HCT116 (cell line): ENCODE measurements around the gene HYAL2. TPM values are rescaled to one million over a fixed set of nuclear protein-coding genes. Genes with fewer than 3 reads are reported as not detected.

Experiments used
- ATAC-seq: fragments of 200-7000 bp; cut with Tn5 transposase; 2 replicates; pipeline ENCODE4 v1.9.1; 2020; ENCODE audit warnings: mild to moderate bottlenecking, moderate library complexity
- BruUV-seq: library from RNA; stranded (reverse); fragments of 400-500 nt; replicated peaks from 2 replicates; lab custom pipeline; 2021; lab: Mats Ljungman, UMichigan
- CTCF ChIA-PET: fragments of 300-600 bp; sonication (Branson Sonifier 250); formaldehyde crosslinking; loops from one replicate; lab custom pipeline; 2021; ENCODE audit warnings: antibody characterized with exemption; lab: Charles Lee
- POLR2A ChIA-PET: fragments of 300-600, 350-600 bp; sonication (Branson Sonifier 250); formaldehyde crosslinking; loops from one replicate; lab custom pipeline; 2021; ENCODE audit warnings: antibody characterized with exemption; lab: Charles Lee
- RAD21 ChIA-PET, 2 experiments: fragments of 300-600 bp; sonication (Branson Sonifier 250); formaldehyde crosslinking; loops; one replicate each; lab custom pipeline; 2023; ENCODE audit warnings: low total read pairs in 2 of 2; ENCODE audit not compliant: uncharacterized antibody in 2 of 2, unreplicated experiment in 2 of 2, low non-redundant PET in 1 of 2; lab: Charles Lee
- DNase-seq: peaks from one replicate; pipeline ENCODE4 v3.0.0-alpha.2; 2010; ENCODE audit warnings: low read depth, low spot score
- H2AFZ ChIP-seq: fragments of 200-600 bp; shearing (Covaris generic), sonication (generic); 2 replicates; pipeline ENCODE4 v1.6.1; 2017; ENCODE audit warnings: low read depth, mixed run types, mixed read lengths, antibody characterized with exemption, low read length; ENCODE audit not compliant: poor library complexity, severe bottlenecking
- H3K27ac ChIP-seq: 2 replicates; pipeline ENCODE4 v1.5.1; 2012; ENCODE audit warnings: low read depth, low read length
- H3K27me3 ChIP-seq: fragments of 200-600 bp; sonication (generic); 2 replicates; pipeline ENCODE4 v1.6.1; 2016; ENCODE audit warnings: mixed run types, low read length, mixed read lengths; ENCODE audit not compliant: insufficient read depth
- H3K36me3 ChIP-seq, 2 experiments: fragments of 200-500 bp in 1 of 2; fragments of 200-600 bp in 1 of 2; sonication (Bioruptor generic) in 1 of 2; sonication (generic) in 1 of 2; 2 replicates each; pipeline versions ENCODE4 v1.5.1 to v1.6.1; 2014 to 2016; ENCODE audit warnings: low read length in 2 of 2, inconsistent platforms in 1 of 2, mixed read lengths in 1 of 2, mixed run types in 1 of 2; ENCODE audit not compliant: insufficient read depth in 2 of 2, control insufficient read depth in 1 of 2
- H3K4me1 ChIP-seq, 2 experiments: fragments of 200-600 bp in 1 of 2; sonication (generic) in 1 of 2; 2 replicates each; pipeline versions ENCODE4 v1.5.1 to v1.6.1; 2012 to 2017; ENCODE audit warnings: low read length in 2 of 2, inconsistent platforms in 1 of 2, mild to moderate bottlenecking in 1 of 2, mixed read lengths in 1 of 2, mixed run types in 1 of 2, moderate library complexity in 1 of 2; ENCODE audit not compliant: insufficient read depth in 2 of 2, control insufficient read depth in 1 of 2
- H3K4me2 ChIP-seq: fragments of 200-600 bp; sonication (generic); 2 replicates; pipeline ENCODE4 v1.6.1; 2017; ENCODE audit warnings: mixed run types, low read length, mixed read lengths
- H3K4me3 ChIP-seq, 2 experiments: fragments of 200-600 bp in 1 of 2; sonication (generic) in 1 of 2; replicated peaks in 1 of 2; 2 replicates each; pipeline ENCODE4 v1.5.1; 2011 to 2016; ENCODE audit warnings: low read length in 2 of 2, control low read depth in 1 of 2, low read depth in 1 of 2, mild to moderate bottlenecking in 1 of 2, mixed read lengths in 1 of 2, mixed run types in 1 of 2
- H3K79me2 ChIP-seq: fragments of 200-600 bp; sonication (generic); 2 replicates; pipeline ENCODE4 v1.6.1; 2017; ENCODE audit warnings: mild to moderate bottlenecking, mixed run types, low read length, moderate library complexity, mixed read lengths; ENCODE audit not compliant: insufficient read depth
- H3K9ac ChIP-seq: fragments of 200-600 bp; sonication (generic); 2 replicates; pipeline ENCODE4 v1.6.1; 2016; ENCODE audit warnings: low read length, mixed read lengths
- H3K9me2 ChIP-seq: fragments of 200-600 bp; sonication (generic), shearing (Covaris generic); 2 replicates; pipeline ENCODE4 v1.6.1; 2017; ENCODE audit warnings: mixed run types, mild to moderate bottlenecking, moderate library complexity; ENCODE audit not compliant: insufficient read depth
- H3K9me3 ChIP-seq, 2 experiments: fragments of 200-500 bp in 1 of 2; fragments of 200-600 bp in 1 of 2; sonication (Bioruptor generic) in 1 of 2; sonication (generic) in 1 of 2; 2 replicates each; pipeline ENCODE4 v1.6.1; 2014 to 2017; ENCODE audit warnings: low read length in 2 of 2, mixed read lengths in 2 of 2, inconsistent platforms in 1 of 2, low read depth in 1 of 2, mild to moderate bottlenecking in 1 of 2, mixed run types in 1 of 2, moderate library complexity in 1 of 2; ENCODE audit not compliant: control insufficient read depth in 1 of 2, insufficient read depth in 1 of 2
- H4K20me1 ChIP-seq: fragments of 200-600 bp; sonication (generic), shearing (Covaris generic); 2 replicates; pipeline ENCODE4 v1.6.1; 2017; ENCODE audit warnings: mixed run types, mild to moderate bottlenecking, moderate library complexity; ENCODE audit not compliant: insufficient read depth
- ATF3 ChIP-seq: IDR thresholded peaks from 2 replicates; pipeline ENCODE4 v1.6.1; 2012
- CBX3 ChIP-seq: IDR thresholded peaks from 2 replicates; pipeline ENCODE4 v1.6.1; 2012; ENCODE audit warnings: low read depth
- CEBPB ChIP-seq: IDR thresholded peaks from 2 replicates; pipeline ENCODE4 v1.6.1; 2012; ENCODE audit warnings: low read depth
- CTCF ChIP-seq, 3 experiments: fragments of 200-600 bp in 1 of 3; sonication (generic) in 1 of 3; IDR thresholded peaks in 2 of 3; conservative IDR thresholded peaks in 1 of 3; 2 replicates each; pipeline ENCODE4 v1.5.1; 2012 to 2017; ENCODE audit warnings: low read depth in 2 of 3, low read length in 2 of 3, antibody characterized with exemption in 1 of 3, borderline replicate concordance in 1 of 3, control low read depth in 1 of 3, mild to moderate bottlenecking in 1 of 3, mixed read lengths in 1 of 3, mixed run types in 1 of 3, moderate library complexity in 1 of 3; ENCODE audit not compliant: insufficient read depth in 1 of 3
- EGR1 ChIP-seq: IDR thresholded peaks from 2 replicates; pipeline ENCODE4 v1.6.1; 2012; ENCODE audit warnings: low read depth
- EZH2 ChIP-seq: fragments of 200-600 bp; sonication (generic); IDR thresholded peaks from 2 replicates; pipeline ENCODE4 v1.6.1; 2017; ENCODE audit warnings: antibody characterized with exemption, mixed run types
- EZH2phosphoT487 ChIP-seq: fragments of 200-600 bp; IDR thresholded peaks from 2 replicates; pipeline ENCODE4 v1.6.1; 2018; ENCODE audit warnings: antibody characterized with exemption, borderline replicate concordance
- FOSL1 ChIP-seq: IDR thresholded peaks from 2 replicates; pipeline ENCODE4 v1.6.1; 2012; ENCODE audit warnings: low read depth
- JUND ChIP-seq: IDR thresholded peaks from 2 replicates; pipeline ENCODE4 v1.6.1; 2012
- MAX ChIP-seq: IDR thresholded peaks from 2 replicates; pipeline ENCODE4 v1.6.1; 2012
- POLR2A ChIP-seq: IDR thresholded peaks from 2 replicates; pipeline ENCODE4 v1.7.0; 2011; ENCODE audit warnings: borderline replicate concordance; ENCODE audit not compliant: insufficient read depth, insufficient read length; ENCODE audit errors: extremely low read depth
- POLR2AphosphoS5 ChIP-seq: IDR thresholded peaks from 2 replicates; pipeline ENCODE4 v1.6.1; 2011; ENCODE audit warnings: mild to moderate bottlenecking, low read depth, low read length, moderate library complexity
- RAD21 ChIP-seq: IDR thresholded peaks from 2 replicates; pipeline ENCODE4 v1.6.1; 2012; ENCODE audit warnings: low read depth, mild to moderate bottlenecking
- REST ChIP-seq: IDR thresholded peaks from 2 replicates; pipeline ENCODE4 v1.6.1; 2012; ENCODE audit warnings: low read depth
- SIN3A ChIP-seq: IDR thresholded peaks from 2 replicates; pipeline ENCODE4 v1.6.1; 2012; ENCODE audit warnings: low read depth
- SP1 ChIP-seq: IDR thresholded peaks from 2 replicates; pipeline ENCODE4 v1.6.1; 2012; ENCODE audit warnings: low read depth
- YY1 ChIP-seq: IDR thresholded peaks from 2 replicates; pipeline ENCODE4 v1.6.1; 2011; ENCODE audit warnings: low read length, low read depth, moderate library complexity, mild to moderate bottlenecking; ENCODE audit not compliant: insufficient replicate concordance; ENCODE audit errors: extremely low read depth
- ZBTB33 ChIP-seq: IDR thresholded peaks from 2 replicates; pipeline ENCODE4 v1.6.1; 2011; ENCODE audit warnings: mild to moderate bottlenecking, low read length, moderate library complexity; ENCODE audit not compliant: insufficient replicate concordance; ENCODE audit errors: extremely low read depth
- ZNF274 ChIP-seq: fragments of 200-500 bp; sonication (Bioruptor generic); IDR thresholded peaks from 2 replicates; pipeline ENCODE4 v1.6.1; 2014; ENCODE audit warnings: mild to moderate bottlenecking, low read depth, low read length, inconsistent platforms
- intact Hi-C: fragments of 100-400 bp; cut with micrococcal nuclease; formaldehyde crosslinking; loops from 2 replicates; pipeline ENCODE4 v1.10.0; 2022
- total RNA-seq: library from RNA; stranded (reverse); gene quantifications from one replicate; pipeline ENCODE4 v1.2.1, GENCODE V29; 2021; ENCODE audit not compliant: unreplicated experiment

HYAL2 gene
- total RNA-seq, 1 experiment from 2014 or later = 42.2 TPM

GRCh38 chr3:50278880-50279224 lies 43.7 kb downstream of the HYAL2 start, which contains the start of gene LSMEM2:
Gene LSMEM2 (plus strand): TSS chr3:50279087. CDS start chr3:50279114, 27 bp downstream.
- H3K9me3 ChIP-seq = no peaks in the 10 kb centered on the region
- no peaks in the 10 kb centered on the region for H3K27me3 ChIP-seq
- no peak within 1 kb of the TSS for H3K9ac ChIP-seq
- H3K4me3 ChIP-seq = no peak within 1 kb of the TSS
- H3K4me2 ChIP-seq = no peak within 1 kb of the TSS
- BruUV-seq = no TSS peak
- ChIA-PET POLR2A (interaction anchor here (1.7 to 1.9 kb wide), 2 partner anchors 14 to 15 kb away, joined by 4 read pairs; no protein-coding TSS in a partner anchor), CTCF (interaction anchor here (0.9 to 1.3 kb wide), 2 partner anchors 45 to 52 kb away, joined by 3 read pairs; no protein-coding TSS in a partner anchor), RAD21 (interaction anchor here in 1 of 2 experiments (1.2 kb wide), 1 partner anchor 32 kb away, joined by 3 read pairs; no protein-coding TSS in a partner anchor)
- no peaks in the 10 kb centered on the region for H3K9me2 ChIP-seq
- no peak for DNase-seq
- no peaks in the 10 kb centered on the region for H4K20me1 ChIP-seq
- TF ChIP-seq FOSL1 (no peak), POLR2A (no peak), POLR2AphosphoS5 (no peak), SP1 (no peak), YY1 (no peak), REST (no peak), CTCF (IDR thresholded peaks at IDR 0.05 in 2 of 3, conservative IDR thresholded peaks at IDR 0.05 in 1 of 3; ENCODE audit: borderline replicate concordance in 1 of 3, insufficient read depth in 1 of 3, low read depth in 2 of 3, low read length in 2 of 3) (no peak), CEBPB (no peak), ZBTB33 (no peak), CBX3 (no peak), SIN3A (no peak), ZNF274 (no peak), MAX (no peak), RAD21 (no peak), ATF3 (no peak), EGR1 (no peak), EZH2phosphoT487 (no peak), JUND (no peak), EZH2 (no peak)
- no peak within 1 kb of the TSS for H3K27ac ChIP-seq
- no peak within 1 kb of the TSS for H2AFZ ChIP-seq
- peaks cover 7 to 10% of the 10 kb centered on the region in 2 experiments; a peak in 3 of 4 replicates for H3K4me1 ChIP-seq
- H3K36me3 ChIP-seq = no peaks in the 10 kb centered on the region
- H3K79me2 ChIP-seq = no peaks in the 10 kb centered on the region
- intact Hi-C loops = no loop called here
- no peak for ATAC-seq
